ENCODE measurements around the gene C3orf38.
"Not testable (repeated sequence)": the region's sequence is repeated elsewhere in the genome, so short reads cannot be mapped to it uniquely, and the experiment has no call there.

The C3orf38 gene

GRCh38 chr3:88117683-88118082 is 32.1 kb upstream of the C3orf38 start:
- TF ChIP-seq YY1 (IDR thresholded peaks at IDR 0.05; ENCODE audit: insufficient read depth, insufficient read length) = no peak
- no peak for TF ChIP-seq ZNF274 (IDR thresholded peaks at IDR 0.05; ENCODE audit: low read depth, low read length)
- TF ChIP-seq SUZ12 (IDR thresholded peaks at IDR 0.05; ENCODE audit: extremely low read depth, insufficient read depth, insufficient read length) = no peak
- no peaks in the 10 kb centered on the region for H3K9me3 ChIP-seq (ENCODE audit: insufficient read depth, low read length)

GRCh38 chr3:88118603-88119002 is 31.2 kb upstream of the C3orf38 start:
- not testable (repeated sequence) for H3K36me3 ChIP-seq (ENCODE audit: insufficient read depth, insufficient read length, low read length); H3K9ac ChIP-seq (ENCODE audit: insufficient read length, low read depth); DNase-seq (ENCODE audit: low read depth, low spot score); H3K4me3 ChIP-seq (ENCODE audit: insufficient read length, low read depth); H3K4me1 ChIP-seq (ENCODE audit: insufficient read depth, insufficient read length); H3K9me3 ChIP-seq (ENCODE audit: insufficient read depth, low read length); H3K27me3 ChIP-seq (ENCODE audit: insufficient read depth, insufficient read length)

More at GRCh38 chr3:88117683-88118082, 32.1 kb upstream of the C3orf38 start:
- no peaks in the 10 kb centered on the region for H3K27me3 ChIP-seq (ENCODE audit: insufficient read depth, insufficient read length)
- H3K36me3 ChIP-seq (ENCODE audit: insufficient read depth, insufficient read length, low read length) = peaks cover 6% of the 10 kb centered on the region
- H3K9ac ChIP-seq (ENCODE audit: insufficient read length, low read depth) = no peak overlapping the region
- H3K4me1 ChIP-seq (ENCODE audit: insufficient read depth, insufficient read length) = no peaks in the 10 kb centered on the region
- no peak overlapping the region for H3K4me3 ChIP-seq (ENCODE audit: insufficient read length, low read depth)
- DNase-seq (ENCODE audit: low read depth, low spot score) = no peak

- Histone ChIP-seq H3K4me3 (ENCODE audit: insufficient read length, low read depth) (no peak overlapping the region), H3K9me3 (ENCODE audit: insufficient read depth, low read length) (no peaks in the 10 kb centered on the region), H3K9ac (ENCODE audit: insufficient read length, low read depth) (no peak overlapping the region), H3K4me1 (ENCODE audit: insufficient read depth, insufficient read length) (no peaks in the 10 kb centered on the region), H3K36me3 (ENCODE audit: insufficient read depth, insufficient read length, low read length) (peaks cover 6% of the 10 kb centered on the region), H3K27me3 (ENCODE audit: insufficient read depth, insufficient read length) (no peaks in the 10 kb centered on the region)
- TF ChIP-seq YY1 (IDR thresholded peaks at IDR 0.05; ENCODE audit: insufficient read depth, insufficient read length) = no peak
- TF ChIP-seq ZNF274 (IDR thresholded peaks at IDR 0.05; ENCODE audit: low read depth, low read length) = no peak
- TF ChIP-seq SUZ12 (IDR thresholded peaks at IDR 0.05; ENCODE audit: extremely low read depth, insufficient read depth, insufficient read length) = no peak
- no peak for DNase-seq (ENCODE audit: low read depth, low spot score)
These were observed 26.2 kb upstream of the C3orf38 start for GRCh38 chr3:88123526-88123925.

GRCh38 chr3:88131695-88132094 is 18.1 kb upstream of the C3orf38 start:
- Histone ChIP-seq H3K4me1 (ENCODE audit: insufficient read depth, insufficient read length) (no peaks in the 10 kb centered on the region), H3K9me3 (ENCODE audit: insufficient read depth, low read length) (no peaks in the 10 kb centered on the region), H3K27me3 (ENCODE audit: insufficient read depth, insufficient read length) (no peaks in the 10 kb centered on the region), H3K4me3 (ENCODE audit: insufficient read length, low read depth) (no peak overlapping the region), H3K9ac (ENCODE audit: insufficient read length, low read depth) (no peak overlapping the region), H3K36me3 (ENCODE audit: insufficient read depth, insufficient read length, low read length) (peaks cover 25% of the 10 kb centered on the region)
- TF ChIP-seq YY1 (IDR thresholded peaks at IDR 0.05; ENCODE audit: insufficient read depth, insufficient read length) (no peak), SUZ12 (IDR thresholded peaks at IDR 0.05; ENCODE audit: extremely low read depth, insufficient read depth, insufficient read length) (no peak), ZNF274 (IDR thresholded peaks at IDR 0.05; ENCODE audit: low read depth, low read length) (no peak)
- no peak for DNase-seq (ENCODE audit: low read depth, low spot score)

- no peaks in the 10 kb centered on the region for H3K27me3 ChIP-seq (ENCODE audit: insufficient read depth, insufficient read length)
- peaks cover 26% of the 10 kb centered on the region for H3K36me3 ChIP-seq (ENCODE audit: insufficient read depth, insufficient read length, low read length)
- no peak for DNase-seq (ENCODE audit: low read depth, low spot score)
- no peaks in the 10 kb centered on the region for H3K9me3 ChIP-seq (ENCODE audit: insufficient read depth, low read length)
- H3K4me1 ChIP-seq (ENCODE audit: insufficient read depth, insufficient read length) = no peaks in the 10 kb centered on the region
- TF ChIP-seq ZNF274 (IDR thresholded peaks at IDR 0.05; ENCODE audit: low read depth, low read length) (no peak), YY1 (IDR thresholded peaks at IDR 0.05; ENCODE audit: insufficient read depth, insufficient read length) (no peak), SUZ12 (IDR thresholded peaks at IDR 0.05; ENCODE audit: extremely low read depth, insufficient read depth, insufficient read length) (no peak)
- no peak overlapping the region for H3K9ac ChIP-seq (ENCODE audit: insufficient read length, low read depth)
- no peak overlapping the region for H3K4me3 ChIP-seq (ENCODE audit: insufficient read length, low read depth)
These were observed 16.9 kb upstream of the C3orf38 start for GRCh38 chr3:88132894-88133293.

- peaks cover 31% of the 10 kb centered on the region for H3K36me3 ChIP-seq (ENCODE audit: insufficient read depth, insufficient read length, low read length)
- H3K4me3 ChIP-seq (ENCODE audit: insufficient read length, low read depth) = no peak overlapping the region
- no peak for DNase-seq (ENCODE audit: low read depth, low spot score)
- H3K27me3 ChIP-seq (ENCODE audit: insufficient read depth, insufficient read length) = no peaks in the 10 kb centered on the region
- H3K9me3 ChIP-seq (ENCODE audit: insufficient read depth, low read length) = no peaks in the 10 kb centered on the region
- H3K9ac ChIP-seq (ENCODE audit: insufficient read length, low read depth) = no peak overlapping the region
- no peaks in the 10 kb centered on the region for H3K4me1 ChIP-seq (ENCODE audit: insufficient read depth, insufficient read length)
- TF ChIP-seq SUZ12 (IDR thresholded peaks at IDR 0.05; ENCODE audit: extremely low read depth, insufficient read depth, insufficient read length) = no peak
- no peak for TF ChIP-seq YY1 (IDR thresholded peaks at IDR 0.05; ENCODE audit: insufficient read depth, insufficient read length)
- TF ChIP-seq ZNF274 (IDR thresholded peaks at IDR 0.05; ENCODE audit: low read depth, low read length) = no peak
These were observed 16.0 kb upstream of the C3orf38 start for GRCh38 chr3:88133711-88134263.

GRCh38 chr3:88137836-88138235 is 11.9 kb upstream of the C3orf38 start:
- Histone ChIP-seq H3K9ac (ENCODE audit: insufficient read length, low read depth) (no peak overlapping the region), H3K27me3 (ENCODE audit: insufficient read depth, insufficient read length) (no peaks in the 10 kb centered on the region), H3K36me3 (ENCODE audit: insufficient read depth, insufficient read length, low read length) (peaks cover 51% of the 10 kb centered on the region), H3K9me3 (ENCODE audit: insufficient read depth, low read length) (no peaks in the 10 kb centered on the region), H3K4me1 (ENCODE audit: insufficient read depth, insufficient read length) (no peaks in the 10 kb centered on the region), H3K4me3 (ENCODE audit: insufficient read length, low read depth) (no peak overlapping the region)
- TF ChIP-seq YY1 (IDR thresholded peaks at IDR 0.05; ENCODE audit: insufficient read depth, insufficient read length) = no peak
- TF ChIP-seq ZNF274 (IDR thresholded peaks at IDR 0.05; ENCODE audit: low read depth, low read length) = no peak
- no peak for TF ChIP-seq SUZ12 (IDR thresholded peaks at IDR 0.05; ENCODE audit: extremely low read depth, insufficient read depth, insufficient read length)
- no peak for DNase-seq (ENCODE audit: low read depth, low spot score)
